ENCODE data around the gene ARHGEF28. TPM values are rescaled to one million over a fixed set of nuclear protein-coding genes. Genes with fewer than 3 reads are reported as not detected.

The ARHGEF28 gene
- 43.8 and 44.7 TPM in 2 replicates for total RNA-seq

GRCh38 chr5:73625944-73626811 is at the start of gene ARHGEF28:
TSS of gene ARHGEF28 (plus strand) at chr5:73626196. CDS start at chr5:73684852, 58,656 bp downstream.

Other genes starting within 250 kb of the ARHGEF28 start
- 0.05 and 0.33 TPM in 2 replicates for gene FOXD1, start 177.4 kb upstream of the ARHGEF28 start, total RNA-seq
- 525 and 620 TPM in 2 replicates for gene BTF3, start 127.8 kb upstream of the ARHGEF28 start, total RNA-seq
- gene ANKRA2, start 60.6 kb upstream of the ARHGEF28 start, total RNA-seq, result 11.4 and 24.8 TPM in 2 replicates
- gene UTP15, start 60.5 kb upstream of the ARHGEF28 start, total RNA-seq, result 12.5 and 14.1 TPM in 2 replicates

Measured in mammary microvascular endothelial cell (primary cell).